ENCODE results near the gene NSMCE4A. TPM values are rescaled to one million over a fixed set of nuclear protein-coding genes. Genes with fewer than 3 reads are reported as not detected.
A peak's percentile ranks its signal among the peaks of the same experiment; 100 is the strongest.

Gene NSMCE4A
- total and polyA plus RNA-seq, 9 of the 15 experiments (the other 6 are each of a cell fraction or from before 2014, with no cell fraction given): 8.4 to 88.5 (median 46.4) TPM

GRCh38 chr10:121974535-121975294 lies at the start of gene NSMCE4A (continued):
- TF ChIP-seq ZMIZ1 (IDR thresholded peaks at IDR 0.05; ENCODE audit: low read depth in 2 of 2, low read length in 2 of 2) (no peak), MED1 (CRISPR knock-in tag; IDR thresholded peaks at IDR 0.05; ENCODE audit: borderline replicate concordance) (no peak), KAT7 (CRISPR knock-in tag; IDR thresholded peaks at IDR 0.05; ENCODE audit: borderline replicate concordance) (no peak), CREB5 (CRISPR knock-in tag; IDR thresholded peaks at IDR 0.05) (no peak), BMI1 (IDR thresholded peaks at IDR 0.05; ENCODE audit: low read length) (no peak), E2F3 (CRISPR knock-in tag; IDR thresholded peaks at IDR 0.05) (no peak; the same call in 1 of the 2 replicates), MYNN (IDR thresholded peaks at IDR 0.05) (no peak), MYNN (CRISPR knock-in tag; IDR thresholded peaks at IDR 0.05) (no peak), ZNF79 (CRISPR knock-in tag; IDR thresholded peaks at IDR 0.05; ENCODE audit: low read depth) (no peak), BRD9 (IDR thresholded peaks at IDR 0.05; ENCODE audit: low read depth, partially characterized antibody) (no peak), SMAD4 (CRISPR knock-in tag; conservative IDR thresholded peaks at IDR 0.05) (peak; percentile 51; the same call in 1 of the 2 replicates), NFIX (CRISPR knock-in tag; IDR thresholded peaks at IDR 0.05; ENCODE audit: low read depth) (no peak), CREB1 (IDR thresholded peaks at IDR 0.05) (no peak), CREB1 (CRISPR knock-in tag; IDR thresholded peaks at IDR 0.05) (no peak), BACH1 (tag; IDR thresholded peaks at IDR 0.05) (no peak), ETV6 (IDR thresholded peaks at IDR 0.05; ENCODE audit: borderline replicate concordance in 1 of 2, low read depth in 2 of 2, low read length in 1 of 2) (no peak), ETV6 (CRISPR knock-in tag; IDR thresholded peaks at IDR 0.05; ENCODE audit: borderline replicate concordance) (no peak), GTF2A2 (tag; IDR thresholded peaks at IDR 0.05) (no peak), STAT6 (CRISPR knock-in tag; IDR thresholded peaks at IDR 0.05) (no peak), SNRNP70 (optimal IDR thresholded peaks at IDR 0.05; ENCODE audit: low read depth, low read length) (no peak), KLF16 (IDR thresholded peaks at IDR 0.05) (no peak), PCBP1 (IDR thresholded peaks at IDR 0.05; ENCODE audit: low read depth, low read length, poor library complexity, severe bottlenecking) (peak; percentile 68), KAT2B (IDR thresholded peaks at IDR 0.05; ENCODE audit: low read depth, low read length) (no peak)

Measured in K562 (cell line).